AG04449 (cell line): ENCODE results near the gene RAI14.
"Not testable (repeated sequence)": the region's sequence is repeated elsewhere in the genome, so short reads cannot be mapped to it uniquely, and the experiment has no call there.

Source experiments
- CTCF ChIA-PET: fragments of 350-600 bp; formaldehyde crosslinking; extraction: SDS; loops from one replicate; lab custom pipeline; 2021; ENCODE audit warnings: antibody characterized with exemption; lab: Yijun Ruan, JAX
- POLR2A ChIA-PET: fragments of 400-600, 350-600 bp; formaldehyde crosslinking; extraction: SDS; loops from one replicate; lab custom pipeline; 2020; ENCODE audit warnings: antibody characterized with exemption, inconsistent platforms; lab: Yijun Ruan, JAX
- DNase-seq: peaks from one replicate; pipeline ENCODE4 v3.0.0-alpha.2; 2010; ENCODE audit warnings: low read depth, low spot score
- H3K4me3 ChIP-seq: 2 replicates; pipeline ENCODE4 v1.5.1; 2011; ENCODE audit warnings: low read depth, mild to moderate bottlenecking, control low read depth, low read length
- CTCF ChIP-seq: IDR thresholded peaks from one replicate; pipeline ENCODE4 v1.5.1; 2011; ENCODE audit warnings: mild to moderate bottlenecking, moderate library complexity, low read length, control low read depth, inconsistent platforms; ENCODE audit not compliant: insufficient read depth; ENCODE audit errors: missing control alignments

Gene RAI14

DNA sequence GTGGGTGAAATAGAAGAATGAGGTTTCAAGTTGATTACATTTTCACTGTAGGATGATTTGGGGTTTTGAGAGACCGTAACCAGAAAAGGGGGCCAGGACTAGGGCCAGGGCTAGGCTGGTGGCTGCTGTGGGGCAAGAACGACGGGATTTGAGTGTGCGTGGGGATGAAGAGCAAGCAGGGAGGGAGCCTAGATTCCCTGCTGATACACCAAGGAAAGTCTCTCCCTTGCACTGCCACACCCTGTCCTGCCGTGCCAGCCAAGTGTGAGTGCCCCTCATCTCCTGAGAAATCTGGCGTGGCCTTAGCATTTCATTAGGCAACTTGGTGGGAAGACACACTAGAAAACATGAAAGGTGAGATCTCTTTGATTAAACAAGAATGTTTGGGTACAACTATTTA, 42.6 kb downstream of the RAI14 start:
- no peak for DNase-seq
- POLR2A ChIA-PET = no interaction called here
- H3K4me3 ChIP-seq = no peak overlapping the region
- TF ChIP-seq CTCF = no peak
- CTCF ChIA-PET = interaction anchor here (1.4 to 2.5 kb wide), 2 partner anchors 11 to 199 kb away, joined by 3 to 7 read pairs; no protein-coding TSS in a partner anchor

DNA sequence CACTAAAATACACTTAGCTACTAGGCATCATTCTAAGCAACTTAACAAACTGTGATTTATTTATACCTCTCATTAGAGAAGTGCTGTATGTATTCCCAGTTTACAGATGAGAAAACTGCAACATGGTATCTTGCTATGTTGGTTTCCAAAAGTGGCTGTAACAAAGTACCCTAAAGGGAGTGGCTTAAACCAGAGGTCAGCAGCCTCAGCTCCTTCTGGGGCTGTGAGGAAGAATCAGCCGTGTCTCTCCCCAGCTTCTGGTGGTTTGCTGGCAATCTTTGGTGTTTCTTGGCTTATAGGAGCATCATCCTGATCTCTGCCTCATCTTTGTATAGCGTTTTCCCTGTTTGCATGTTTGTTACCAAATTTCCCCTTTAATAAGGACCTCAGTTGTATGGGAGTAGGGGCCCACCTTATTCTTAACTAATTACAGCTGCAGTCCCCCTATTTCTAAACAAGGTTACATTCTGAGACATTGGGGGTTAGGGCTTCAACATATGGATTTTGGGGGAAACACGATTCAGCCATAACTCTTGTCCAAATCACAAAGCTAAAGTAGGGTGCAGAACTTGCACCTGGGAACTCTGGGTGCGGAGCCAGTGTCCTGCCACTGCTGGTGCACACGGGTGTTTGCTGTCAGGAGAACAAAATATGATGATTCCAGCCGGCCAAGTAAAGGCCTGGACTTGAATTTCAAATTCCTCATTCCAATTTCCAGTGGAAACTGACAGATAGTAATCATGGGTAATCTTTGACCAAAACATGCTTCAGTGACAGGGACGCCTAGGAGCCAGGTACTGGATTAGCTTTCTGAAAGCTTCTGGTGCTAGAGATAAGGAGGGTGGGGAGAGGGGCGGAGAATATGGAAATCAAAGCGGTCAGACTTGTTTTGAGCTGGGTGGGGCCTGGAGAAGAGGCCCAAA, 43.3 kb downstream of the RAI14 start:
- TF ChIP-seq CTCF = no peak
- no peak for DNase-seq
- ChIA-PET POLR2A (interaction anchor here (1.0 kb wide), 1 partner anchor 10 kb away, joined by 3 read pairs; no protein-coding TSS in a partner anchor), CTCF (interaction anchor here (1.4 to 2.5 kb wide), 2 partner anchors 10 to 199 kb away, joined by 3 to 7 read pairs; no protein-coding TSS in a partner anchor)
- H3K4me3 ChIP-seq = no peak overlapping the region

- TF ChIP-seq CTCF = no peak
- H3K4me3 ChIP-seq = no peak overlapping the region
- CTCF ChIA-PET = interaction anchor here (1.4 to 2.5 kb wide), 2 partner anchors 10 to 198 kb away, joined by 3 to 7 read pairs; no protein-coding TSS in a partner anchor
- DNase-seq = no peak
- POLR2A ChIA-PET = interaction anchor here (1.0 kb wide), 1 partner anchor 9 kb away, joined by 3 read pairs; no protein-coding TSS in a partner anchor
Observed at GRCh38 chr5:34700078-34700452, 43.9 kb downstream of the RAI14 start.

- CTCF ChIA-PET = interaction anchor here (2.3 kb wide), 1 partner anchor 10 kb away, joined by 6 read pairs; no protein-coding TSS in a partner anchor
- POLR2A ChIA-PET, H3K4me3 ChIP-seq, DNase-seq: not testable (repeated sequence)
Observed at GRCh38 chr5:34701442-34701841, 45.3 kb downstream of the RAI14 start.

- CTCF ChIA-PET = interaction anchor here (0.6 to 2.5 kb wide), 6 partner anchors 10 to 194 kb away, joined by 3 to 8 read pairs (median 3); no protein-coding TSS in a partner anchor
- POLR2A ChIA-PET = interaction anchor here (1.0 kb wide), 1 partner anchor 17 kb away, joined by 3 read pairs; no protein-coding TSS in a partner anchor
- no peak for DNase-seq
Observed at GRCh38 chr5:34703767-34704713, 47.9 kb downstream of the RAI14 start.

More at GRCh38 chr5:34703767-34704713, 47.9 kb downstream of the RAI14 start:
- H3K4me3 ChIP-seq = no peak overlapping the region
- TF ChIP-seq CTCF = no peak
